IPS-18c (cell line): ENCODE measurements around the gene PLK1.
A peak's percentile ranks its signal among the peaks of the same experiment; 100 is the strongest.
"Not testable (repeated sequence)": the region's sequence is repeated elsewhere in the genome, so short reads cannot be mapped to it uniquely, and the experiment has no call there.

Experiments
- H3K4me3 ChIP-seq: 2 replicates; pipeline ENCODE4 v1.7.0; 2013; ENCODE audit warnings: low read depth, mild to moderate bottlenecking, low read length, moderate library complexity; ENCODE audit not compliant: insufficient read depth
- H3K9me3 ChIP-seq: one replicate; pipeline ENCODE4 v1.6.1; 2013; ENCODE audit warnings: mild to moderate bottlenecking, low read length, moderate library complexity; ENCODE audit not compliant: control insufficient read depth, insufficient read depth

PLK1 gene

DNA sequence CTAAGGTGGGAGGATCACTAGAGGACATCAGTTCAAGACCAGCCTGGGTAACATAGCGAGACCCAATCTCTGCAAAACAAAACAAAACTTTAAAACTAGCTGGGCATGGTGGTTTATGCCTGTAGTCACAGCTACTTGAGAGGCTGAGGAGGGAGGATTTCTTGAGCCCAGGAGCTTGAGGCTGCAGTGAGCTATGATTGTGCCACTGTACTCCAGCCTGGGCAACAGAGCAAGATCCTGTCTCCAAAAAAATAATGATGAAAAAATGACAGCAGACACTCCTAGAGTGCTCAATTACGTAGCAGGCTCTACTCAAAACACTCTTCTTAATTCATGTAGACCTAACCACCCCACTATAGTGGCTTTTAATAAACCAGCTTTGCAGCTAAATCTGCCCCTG lies 21.4 kb downstream of the PLK1 start:
- Histone ChIP-seq H3K9me3 (no peaks in the 10 kb centered on the region), H3K4me3 (no peak overlapping the region)

DNA sequence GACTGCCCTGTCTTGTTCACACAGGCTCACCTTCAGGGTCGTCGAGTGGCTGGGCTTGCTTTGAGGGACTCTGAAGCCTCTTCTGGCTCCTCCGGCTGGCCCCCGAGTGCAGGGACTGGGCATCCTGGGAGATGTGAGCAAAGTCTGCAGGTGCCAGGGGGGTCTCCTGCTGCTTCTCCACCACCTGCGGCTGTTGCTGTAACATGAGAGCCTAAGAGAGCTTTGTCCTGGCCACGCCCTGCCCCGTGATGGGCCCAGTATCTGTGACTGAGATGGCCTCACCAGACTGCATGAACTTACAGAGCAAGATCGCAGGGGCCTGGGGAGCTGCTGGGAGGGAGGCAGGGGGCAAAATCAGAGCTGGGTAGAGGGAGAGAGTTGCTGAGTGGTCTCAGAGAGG lies 21.8 kb downstream of the PLK1 start:
- Histone ChIP-seq H3K9me3 (no peaks in the 10 kb centered on the region), H3K4me3 (no peak overlapping the region)

DNA sequence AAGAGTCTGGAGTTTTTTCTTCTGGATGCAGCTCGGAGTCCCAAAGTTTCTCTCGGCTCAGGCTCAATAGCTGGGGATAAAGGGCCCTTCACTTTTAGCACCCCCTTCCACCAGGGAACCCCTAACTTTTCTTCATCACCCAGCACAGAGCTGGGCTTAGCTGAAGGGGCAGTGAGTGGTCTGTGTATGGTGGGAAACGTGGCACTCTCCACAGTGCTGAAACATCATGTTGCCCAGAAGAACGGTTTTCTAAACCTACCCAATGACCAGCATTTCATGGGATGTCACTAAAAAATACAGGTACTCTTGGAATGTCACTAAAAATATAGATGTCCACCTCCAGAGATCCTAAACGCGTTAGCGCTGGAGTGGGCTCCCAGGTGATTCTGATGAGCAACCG lies 22.4 kb downstream of the PLK1 start:
- Histone ChIP-seq H3K9me3 (no peaks in the 10 kb centered on the region), H3K4me3 (no peak overlapping the region)

DNA sequence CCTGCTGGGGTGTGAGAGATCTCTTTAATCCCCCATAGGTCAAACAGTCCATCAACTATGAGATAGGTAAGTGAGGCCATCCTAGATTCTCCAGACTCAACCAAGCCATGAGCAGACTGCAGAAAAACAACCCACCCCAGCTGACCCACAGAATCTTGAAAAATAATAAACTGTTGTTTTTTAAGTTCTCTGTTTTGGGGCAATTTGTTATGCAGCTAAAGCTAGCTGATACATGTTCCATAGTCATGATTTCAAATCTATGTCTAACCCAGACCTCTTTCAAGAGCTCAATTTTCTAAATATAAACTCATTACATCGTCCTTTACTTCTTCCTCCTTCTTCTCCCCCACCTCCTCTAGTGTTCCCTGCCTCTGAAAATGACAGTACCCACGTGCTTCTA lies 24.3 kb downstream of the PLK1 start:
- H3K4me3 ChIP-seq: no peak overlapping the region
- H3K9me3 ChIP-seq: no peaks in the 10 kb centered on the region

- no peak overlapping the region for H3K4me3 ChIP-seq
- H3K9me3 ChIP-seq: no peaks in the 10 kb centered on the region
Measured at GRCh38 chr16:23704772-23705516, 26.3 kb downstream of the PLK1 start.

DNA sequence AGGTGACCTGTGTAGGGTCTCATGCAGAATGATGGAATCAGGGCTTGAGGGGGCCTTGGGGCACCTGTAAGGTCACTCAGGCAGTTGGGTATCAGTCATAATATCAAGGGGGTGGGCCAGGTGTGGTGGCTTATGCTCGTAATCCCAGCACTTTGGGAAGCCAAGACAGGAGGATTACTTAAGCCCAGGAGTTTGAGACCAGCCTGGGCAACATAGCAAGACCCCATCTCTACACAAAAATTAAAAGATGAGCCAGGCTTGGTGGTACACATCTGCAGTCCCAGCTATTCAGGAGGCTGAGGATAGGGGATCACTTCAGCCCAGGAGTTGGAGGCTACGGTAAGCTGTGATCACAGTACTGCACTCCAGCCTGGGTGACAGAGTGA lies 26.8 kb downstream of the PLK1 start:
- no peak overlapping the region for H3K4me3 ChIP-seq
- peaks cover 5% of the 10 kb centered on the region for H3K9me3 ChIP-seq

DNA sequence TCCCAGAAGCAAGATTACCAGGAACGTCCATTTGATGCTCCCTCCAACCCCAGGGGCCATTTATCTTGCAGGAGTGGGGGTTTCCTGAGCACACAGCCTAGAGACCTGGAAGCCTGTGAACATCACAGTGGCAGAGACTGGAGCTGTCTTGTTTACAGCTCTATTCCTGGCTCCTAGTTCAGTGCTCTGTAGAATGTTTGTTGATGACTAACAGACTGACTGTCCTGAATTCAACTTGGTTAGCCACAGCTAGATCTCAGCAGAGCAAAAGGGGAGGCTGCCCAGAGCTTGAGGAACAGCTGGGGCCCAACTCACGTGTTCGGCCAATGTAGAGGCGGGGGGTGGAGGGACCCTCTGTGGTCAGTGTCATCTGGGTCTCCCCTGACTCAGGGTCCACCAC lies 27.8 kb downstream of the PLK1 start:
- Histone ChIP-seq H3K9me3 (peaks cover 5% of the 10 kb centered on the region), H3K4me3 (no peak overlapping the region)

DNA sequence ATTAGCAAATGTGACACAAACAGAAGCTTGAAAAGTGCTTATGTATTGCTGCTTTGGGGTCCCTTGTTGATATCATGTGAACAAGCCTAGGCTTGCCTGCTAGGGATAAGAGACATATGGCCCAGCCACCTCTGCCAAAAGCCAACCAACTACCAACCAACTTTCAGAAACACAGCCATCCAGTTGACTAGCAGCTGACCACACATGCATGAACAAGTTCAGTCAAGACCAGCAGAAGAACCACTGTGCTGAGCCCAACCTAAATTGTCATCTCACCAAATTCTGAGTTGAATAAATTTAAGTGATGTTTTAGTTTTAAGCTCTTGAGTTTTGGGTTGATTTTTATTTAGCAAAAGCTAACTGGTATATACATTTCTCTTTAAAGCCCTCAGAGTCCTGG lies 30.8 kb downstream of the PLK1 start:
- H3K4me3 ChIP-seq: no peak overlapping the region
- peaks cover 5% of the 10 kb centered on the region for H3K9me3 ChIP-seq

- H3K4me3 ChIP-seq: no peak overlapping the region
- H3K9me3 ChIP-seq: peaks cover 5% of the 10 kb centered on the region
Measured at GRCh38 chr16:23710008-23710407, 31.3 kb downstream of the PLK1 start.

DNA sequence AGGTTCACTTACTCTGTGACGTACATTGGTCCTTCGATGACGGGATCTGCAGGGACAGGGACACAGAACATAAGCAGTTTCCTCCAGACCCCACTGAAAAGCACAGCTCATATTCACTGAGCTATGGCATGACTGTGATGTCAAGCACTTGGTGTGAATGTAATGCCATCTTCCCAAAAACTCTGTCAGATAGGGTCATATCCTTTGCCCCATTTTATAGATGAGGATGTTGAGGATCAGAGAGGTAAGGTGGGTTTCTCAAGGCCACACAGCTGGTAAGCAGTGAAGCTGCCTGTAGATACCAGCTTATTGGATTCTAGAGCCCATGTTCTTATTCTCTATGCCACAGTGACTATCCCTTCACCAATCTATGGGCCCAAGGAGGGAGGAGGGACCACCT lies 31.8 kb downstream of the PLK1 start:
- Histone ChIP-seq H3K4me3 (no peak overlapping the region), H3K9me3 (peaks cover 5% of the 10 kb centered on the region)

DNA sequence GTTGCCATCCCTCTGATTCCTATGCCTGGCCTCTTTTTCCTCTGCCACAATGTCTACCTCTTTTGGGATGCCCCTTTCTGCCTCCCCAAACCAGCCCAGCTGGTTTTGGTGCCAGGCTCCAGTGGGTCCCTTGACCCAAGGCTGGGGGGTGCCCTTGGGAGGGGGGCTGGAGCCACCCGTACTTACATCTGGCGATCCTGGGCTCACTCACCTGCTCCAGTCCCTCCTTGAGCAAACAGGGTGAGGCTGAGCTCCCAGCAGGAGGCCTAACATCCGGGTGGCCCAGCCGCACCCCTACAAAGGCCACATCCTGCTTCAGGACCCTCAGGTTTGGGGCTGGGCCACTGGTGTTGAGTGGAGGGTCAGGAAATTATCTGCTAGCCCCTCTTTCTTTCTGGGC lies 33.1 kb downstream of the PLK1 start:
- Histone ChIP-seq H3K4me3 (no peak overlapping the region), H3K9me3 (peaks cover 5% of the 10 kb centered on the region)

DNA sequence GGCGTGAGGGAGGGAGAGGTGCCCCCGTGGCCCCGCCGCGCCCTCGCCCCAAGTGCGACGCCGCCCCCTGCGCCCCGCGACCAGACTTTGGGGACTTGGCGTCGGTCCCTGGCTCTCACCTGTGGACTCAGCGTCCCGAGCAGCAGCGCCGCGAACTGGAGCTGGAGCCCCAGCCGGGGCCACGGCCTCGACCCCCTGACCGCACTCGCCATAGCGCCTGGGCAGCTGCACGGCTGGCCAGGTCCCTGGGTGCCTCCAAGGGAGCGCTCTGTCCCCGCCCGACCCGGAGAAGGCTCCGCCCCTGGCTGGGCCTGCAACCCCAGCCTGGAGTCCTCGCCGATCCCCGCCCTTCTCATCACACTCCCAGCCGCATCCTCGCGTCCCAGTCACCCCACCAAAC lies 34.3 kb downstream of the PLK1 start, which contains the start of gene ERN2:
Gene ERN2 (minus strand): TSS at position 247 of the 400 bp plus-strand sequence. CDS start 35 bp downstream, at position 212.
- Histone ChIP-seq H3K9me3 (peaks cover 5% of the 10 kb centered on the region), H3K4me3 (peak within 1 kb of the TSS; percentile 49)

- no peaks in the 10 kb centered on the region for H3K9me3 ChIP-seq
- no peak overlapping the region for H3K4me3 ChIP-seq
Measured at GRCh38 chr16:23716484-23716883, 37.8 kb downstream of the PLK1 start.

DNA sequence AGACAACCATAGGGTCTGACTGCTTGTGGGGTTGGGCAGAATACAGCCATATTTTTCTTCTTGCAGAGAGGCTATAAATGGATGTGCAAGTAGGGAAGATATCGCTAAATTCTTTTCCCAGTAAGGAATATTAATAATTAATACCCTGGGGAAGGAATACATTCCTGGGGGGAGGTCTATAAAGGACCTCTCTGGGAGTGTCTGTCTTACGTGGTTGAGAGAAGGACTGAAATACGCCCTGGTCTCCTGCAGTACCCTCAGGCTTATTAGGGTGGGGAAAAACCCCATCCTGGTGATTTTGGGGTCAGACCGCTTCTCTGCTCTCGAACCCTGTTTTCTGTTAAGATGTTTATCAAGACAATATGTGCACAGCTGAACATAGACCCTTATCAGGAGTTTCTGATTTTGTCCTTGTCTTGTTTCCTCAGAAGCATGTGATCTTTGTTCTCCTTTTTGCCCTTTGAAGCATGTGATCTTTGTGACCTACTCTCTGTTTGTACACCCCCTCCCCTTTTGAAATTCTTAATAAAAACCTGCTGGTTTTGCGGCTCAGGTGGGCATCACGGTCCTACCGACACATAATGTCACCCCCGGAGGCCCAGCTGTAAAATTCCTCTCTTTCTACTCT lies 44.0 kb downstream of the PLK1 start:
- not testable (repeated sequence) for H3K9me3 ChIP-seq, H3K4me3 ChIP-seq

DNA sequence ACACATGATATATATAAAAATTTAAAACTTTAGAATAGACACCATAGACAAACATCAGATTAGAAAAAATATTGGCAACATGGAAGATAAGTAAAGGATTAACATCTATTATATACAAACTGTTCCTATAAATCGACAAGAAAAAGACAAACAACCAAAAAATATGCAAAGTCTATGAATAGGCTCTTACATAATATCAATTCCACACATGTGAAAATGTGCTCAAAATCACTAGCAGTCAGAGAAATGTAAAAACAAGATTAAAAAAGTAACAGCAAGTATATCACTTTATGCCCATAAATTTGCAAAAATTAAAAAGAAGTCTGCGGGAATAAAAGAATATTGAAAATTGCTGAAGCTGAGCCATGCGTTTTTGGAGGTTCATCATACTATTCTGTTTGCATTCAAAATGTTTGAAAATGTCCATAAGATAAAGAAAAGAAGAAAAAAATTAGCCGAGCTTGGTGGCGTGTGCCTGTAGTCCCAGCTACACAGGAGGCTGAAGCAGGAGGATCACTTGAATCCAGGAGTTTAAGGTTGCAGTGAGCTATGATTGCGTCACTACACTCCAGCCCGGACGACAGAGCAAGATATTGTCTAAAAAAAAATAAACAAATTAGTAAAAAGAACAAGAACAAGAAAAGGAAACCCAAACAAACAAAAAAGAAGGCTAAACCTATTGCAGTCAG lies 45.6 kb downstream of the PLK1 start:
- no peaks in the 10 kb centered on the region for H3K9me3 ChIP-seq
- no peak overlapping the region for H3K4me3 ChIP-seq

GRCh38 chr16:23724785-23725131 lies 46.1 kb downstream of the PLK1 start:
- Histone ChIP-seq H3K4me3 (no peak overlapping the region), H3K9me3 (no peaks in the 10 kb centered on the region)

DNA sequence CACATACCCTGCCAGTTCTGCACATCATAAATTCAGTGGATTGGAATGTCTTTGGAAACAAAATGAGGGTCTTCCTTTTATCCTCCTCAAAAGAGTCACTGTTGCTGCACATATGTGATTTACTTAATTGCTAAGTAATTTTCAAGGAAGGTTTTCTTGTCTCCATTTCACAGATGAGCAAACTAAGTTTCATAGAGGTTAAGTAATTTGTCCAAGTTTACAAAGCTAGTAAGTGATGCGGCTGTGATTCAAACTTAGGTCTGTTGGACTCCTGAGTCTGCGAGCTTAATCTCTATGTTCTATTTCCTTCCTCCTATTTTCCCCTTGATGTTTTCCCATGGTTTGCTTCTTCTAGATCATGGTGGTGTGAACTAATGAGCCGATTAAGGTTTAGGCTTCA lies 48.0 kb downstream of the PLK1 start:
- Histone ChIP-seq H3K4me3 (no peak overlapping the region), H3K9me3 (no peaks in the 10 kb centered on the region)

DNA sequence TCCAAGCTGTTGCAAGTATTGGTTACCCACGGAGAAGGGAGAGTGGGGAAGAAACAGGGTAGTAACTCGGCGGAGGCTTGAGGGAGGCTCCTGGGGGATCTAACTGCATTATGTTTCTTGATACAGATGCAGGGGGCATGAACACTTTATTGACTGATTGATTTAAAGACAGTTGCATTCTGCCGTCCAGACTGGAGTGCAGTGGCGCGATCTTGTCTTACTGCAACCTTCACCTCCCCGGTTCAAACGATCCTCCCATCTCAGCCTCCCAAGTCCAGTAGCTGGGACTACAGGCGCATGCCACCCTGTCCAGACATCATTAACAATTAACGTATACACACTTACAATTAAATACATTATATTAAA lies 49.4 kb downstream of the PLK1 start:
- Histone ChIP-seq H3K9me3 (no peaks in the 10 kb centered on the region), H3K4me3 (no peak overlapping the region)
